K562 (cell line): ENCODE measurements around the gene SLC28A1. TPM values are rescaled to one million over a fixed set of nuclear protein-coding genes. Genes with fewer than 3 reads are reported as not detected.

Source experiments
- ATAC-seq: fragments of 200-7000 bp; cut with Tn5 transposase; 3 replicates; pipeline ENCODE4 v1.9.1; 2020; ENCODE audit warnings: moderate library complexity
- BruUV-seq: library from RNA; stranded (reverse); fragments of 400-500 nt; replicated peaks from 2 replicates; lab custom pipeline; 2021; lab: Mats Ljungman, UMichigan
- CTCF ChIA-PET: fragments of 300-600 bp; formaldehyde crosslinking; extraction: SDS; loops from one replicate; lab custom pipeline; 2021; ENCODE audit warnings: low intra/inter-chr PET ratio; lab: Yijun Ruan, JAX
- POLR2A ChIA-PET: fragments of 300-600, 350-650 bp; sonication (Branson Sonifier 250); formaldehyde crosslinking; extraction: SDS; loops from one replicate; lab custom pipeline; 2021; ENCODE audit warnings: antibody characterized with exemption, inconsistent platforms; lab: Yijun Ruan, JAX
- DNase-seq, 4 experiments: peaks; one replicate each; pipeline versions ENCODE4 v3.0.0 to v3.0.0-alpha.2; 2011 to 2018; ENCODE audit warnings: low spot score in 3 of 4, mixed read lengths in 3 of 4; ENCODE audit errors: extremely low read depth in 1 of 4
- FAIRE-seq: peaks from 2 replicates; lab custom pipeline; 2011; peaks lifted over from hg19 to GRCh38; lab: Jason Lieb, UNC
- H2AFZ ChIP-seq: 2 replicates; pipeline ENCODE4 v1.6.0; 2011; ENCODE audit warnings: low read depth, low read length, control low read depth, inconsistent platforms
- H3K27ac ChIP-seq: fragments of 200-600 bp; 3 replicates; pipeline ENCODE4 v1.8.0; 2011; ENCODE audit warnings: low read depth, mild to moderate bottlenecking, control low read depth, inconsistent platforms, low read length, moderate library complexity, mixed read lengths; ENCODE audit errors: extremely low read depth
- H3K27me3 ChIP-seq, 2 experiments: fragments of 300-600 bp in 1 of 2; 2 replicates in 1 of 2; 3 replicates in 1 of 2; pipeline versions ENCODE4 v1.6.0 to v1.8.0; 2011; ENCODE audit warnings: inconsistent platforms in 2 of 2, low read length in 2 of 2, mild to moderate bottlenecking in 1 of 2, mixed read lengths in 1 of 2, moderate library complexity in 1 of 2; ENCODE audit not compliant: control insufficient read depth in 2 of 2, insufficient read depth in 2 of 2
- H3K36me3 ChIP-seq: fragments of 300-600 bp; 3 replicates; pipeline ENCODE4 v1.8.0; 2011; ENCODE audit warnings: mild to moderate bottlenecking, low read length, inconsistent platforms; ENCODE audit not compliant: control insufficient read depth, insufficient read depth
- H3K4me1 ChIP-seq, 2 experiments: fragments of 200-600 bp in 1 of 2; replicated peaks in 1 of 2; 2 replicates in 1 of 2; 3 replicates in 1 of 2; pipeline versions ENCODE4 v1.5.1 to v1.8.0; 2011; ENCODE audit warnings: inconsistent platforms in 2 of 2, low read length in 2 of 2, mild to moderate bottlenecking in 1 of 2, mixed read lengths in 1 of 2, moderate library complexity in 1 of 2; ENCODE audit not compliant: control insufficient read depth in 2 of 2, insufficient read depth in 2 of 2
- H3K4me2 ChIP-seq: 2 replicates; pipeline ENCODE4 v1.6.1; 2011; ENCODE audit warnings: low read length, control low read depth, inconsistent platforms, mixed read lengths; ENCODE audit not compliant: insufficient read depth
- H3K4me3 ChIP-seq: fragments of 200-600 bp; sonication (generic), shearing (Covaris generic); 2 replicates; pipeline ENCODE4 v1.5.1; 2016; ENCODE audit warnings: control low read depth, inconsistent platforms
- H3K79me2 ChIP-seq: fragments of 200-600 bp; 3 replicates; pipeline ENCODE4 v1.8.0; 2011; ENCODE audit warnings: low read length, inconsistent platforms; ENCODE audit not compliant: control insufficient read depth, insufficient read depth
- H3K9ac ChIP-seq, 2 experiments: 2 replicates each; pipeline versions ENCODE4 v1.6.0 to v1.6.1; 2011; ENCODE audit warnings: low read depth in 2 of 2, low read length in 2 of 2, control low read depth in 1 of 2, inconsistent platforms in 1 of 2, mild to moderate bottlenecking in 1 of 2, mixed read lengths in 1 of 2; ENCODE audit not compliant: insufficient read depth in 1 of 2
- H3K9me1 ChIP-seq: one replicate; pipeline ENCODE4 v1.6.0; 2011; ENCODE audit warnings: inconsistent platforms, mild to moderate bottlenecking, low read length, moderate library complexity; ENCODE audit not compliant: control insufficient read depth, insufficient read depth
- H3K9me3 ChIP-seq: replicated peaks from 2 replicates; pipeline ENCODE4 v1.5.1; 2011; ENCODE audit warnings: low read depth, low read length, inconsistent platforms; ENCODE audit not compliant: control insufficient read depth, insufficient read depth
- H4K20me1 ChIP-seq: replicated peaks from 2 replicates; pipeline ENCODE4 v1.6.1; 2011; ENCODE audit warnings: low read length, inconsistent platforms, mixed read lengths; ENCODE audit not compliant: control insufficient read depth, insufficient read depth
- C11orf30 ChIP-seq: fragments of 450-650 bp; IDR thresholded peaks from 2 replicates; pipeline ENCODE4 v1.6.1; 2016; ENCODE audit warnings: low read depth, mild to moderate bottlenecking
- EP400 ChIP-seq: fragments of 450-650 bp; IDR thresholded peaks from 2 replicates; pipeline ENCODE4 v1.6.1; 2017; ENCODE audit warnings: antibody characterized with exemption, mild to moderate bottlenecking, moderate library complexity
- ETV1 ChIP-seq: fragments of 450-650 bp; conservative IDR thresholded peaks from 2 replicates; pipeline ENCODE4 v1.6.1; 2016; ENCODE audit warnings: missing genetic modification characterization, control low read depth, low read depth, missing compliant biosample characterization
- KAT8 ChIP-seq: fragments of 450-650 bp; IDR thresholded peaks from 2 replicates; pipeline ENCODE4 v1.6.1; 2016; ENCODE audit warnings: low read depth, mild to moderate bottlenecking
- KDM4B ChIP-seq, 2 experiments: fragments of 450-650 bp in 1 of 2; sonication (generic) in 1 of 2; IDR thresholded peaks; 2 replicates each; pipeline ENCODE4 v1.6.1; 2016 to 2017; ENCODE audit warnings: borderline replicate concordance in 2 of 2, antibody characterized with exemption in 1 of 2, low read depth in 1 of 2, mild to moderate bottlenecking in 1 of 2
- KLF16 ChIP-seq: IDR thresholded peaks from 2 replicates; pipeline ENCODE4 v1.6.1; 2016; ENCODE audit warnings: antibody characterized with exemption
- MCM2 ChIP-seq: fragments of 450-650 bp; IDR thresholded peaks from 2 replicates; pipeline ENCODE4 v1.6.1; 2017; ENCODE audit warnings: low read depth, mild to moderate bottlenecking
- PRPF4 ChIP-seq: fragments of 200-400 bp; formaldehyde crosslinking; IDR thresholded peaks from one replicate; pipeline ENCODE4 v1.6.1; 2017; ENCODE audit warnings: low read length, low read depth, mild to moderate bottlenecking; ENCODE audit not compliant: insufficient read depth, poor library complexity, severe bottlenecking
- TBL1XR1 ChIP-seq, 2 experiments: IDR thresholded peaks; 2 replicates each; pipeline ENCODE4 v1.6.1; 2012; ENCODE audit warnings: improper control_type of control experiment in 2 of 2, low read length in 2 of 2, mild to moderate bottlenecking in 1 of 2
- ZBED1 ChIP-seq: IDR thresholded peaks from 2 replicates; pipeline ENCODE4 v1.6.1; 2014
- ZNF583 ChIP-seq: fragments of 250-450 bp; sonication (Bioruptor Pico); IDR thresholded peaks from 2 replicates; pipeline ENCODE4 v1.4.0; 2020
- WGBS: fragments of 100-300 bp; shearing (Covaris generic); methylation state at CpG from one replicate; pipeline ENCODE4 v1.1.6; 2016; ENCODE audit warnings: low coverage, mixed read lengths; ENCODE audit not compliant: insufficient coverage; ENCODE audit errors: missing lambda C conversion rate; 5-methylcytosine and 5-hydroxymethylcytosine counted together
- in situ Hi-C: fragments of 300-500 bp; cut with MboI; formaldehyde crosslinking; loops from 4 replicates; pipeline ENCODE4 v1.15.0; 2018; ENCODE audit warnings: inconsistent platforms, mixed read lengths
- intact Hi-C: fragments of 100-400 bp; cut with micrococcal nuclease; formaldehyde crosslinking; loops from 2 replicates; pipeline ENCODE4 v1.14.2; 2022
- polyA plus RNA-seq, 8 experiments: library from polyadenylated mRNA; depleted of rRNA in 4 of 8; stranded (reverse) in 5 of 8; unstranded in 3 of 8; fragments of >200 nt; fragmentation: Nextera tagmentation in 2 of 8; fragmentation: Illumina TruSeq in 1 of 8; extraction: Ambion mirVana in 2 of 8; extraction: Trizol in 1 of 8; gene quantifications; 2 replicates each; pipeline versions ENCODE4 v1.2.1 to v1.2.3, GENCODE V29; 2011 to 2014; ENCODE audit warnings: inconsistent platforms in 1 of 8, missing spikeins in 1 of 8
- total RNA-seq, 7 experiments: library from RNA; depleted of rRNA in 6 of 7; stranded (reverse); fragments of >200 nt in 6 of 7; fragmentation: Illumina TruSeq in 2 of 7; extraction: Trizol in 2 of 7; gene quantifications; 2 replicates each; pipeline versions ENCODE4 v1.2.1 to v1.2.3, GENCODE V29; 2011 to 2021; ENCODE audit warnings: low replicate concordance in 1 of 7
- TF ChIP-seq, protein P1 (sequence below), 2 experiments: fragments of 450-650 bp; conservative IDR thresholded peaks; 2 replicates each; pipeline ENCODE4 v1.6.1; 2017; ENCODE audit warnings: mild to moderate bottlenecking in 2 of 2, moderate library complexity in 2 of 2

The SLC28A1 gene
- total and polyA plus RNA-seq, 9 of the 15 experiments (the other 6 are each of a cell fraction or from before 2014, with no cell fraction given), result 0.04 TPM; not detected in 8

DNA sequence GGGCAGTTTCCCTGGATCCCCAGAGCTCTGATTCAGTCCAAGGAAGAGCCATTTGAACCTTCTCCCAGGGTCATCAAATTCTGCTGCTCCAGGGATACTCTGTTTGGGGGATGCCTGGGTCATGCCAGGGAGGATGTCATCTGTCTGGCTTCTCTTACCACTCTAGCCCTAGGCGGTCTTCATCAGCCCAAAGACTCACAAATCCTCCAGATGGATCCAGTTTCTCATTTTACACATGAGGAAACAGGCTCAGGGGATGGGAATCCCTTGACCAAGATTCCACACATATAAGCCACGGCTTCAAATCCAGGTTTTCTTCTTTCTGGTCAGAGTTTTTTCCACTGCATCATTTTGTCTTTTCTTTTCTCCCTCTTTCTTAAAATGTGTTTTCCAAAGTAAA, 36.7 kb downstream of the SLC28A1 start (continued):
- TF ChIP-seq C11orf30, result no peak

DNA sequence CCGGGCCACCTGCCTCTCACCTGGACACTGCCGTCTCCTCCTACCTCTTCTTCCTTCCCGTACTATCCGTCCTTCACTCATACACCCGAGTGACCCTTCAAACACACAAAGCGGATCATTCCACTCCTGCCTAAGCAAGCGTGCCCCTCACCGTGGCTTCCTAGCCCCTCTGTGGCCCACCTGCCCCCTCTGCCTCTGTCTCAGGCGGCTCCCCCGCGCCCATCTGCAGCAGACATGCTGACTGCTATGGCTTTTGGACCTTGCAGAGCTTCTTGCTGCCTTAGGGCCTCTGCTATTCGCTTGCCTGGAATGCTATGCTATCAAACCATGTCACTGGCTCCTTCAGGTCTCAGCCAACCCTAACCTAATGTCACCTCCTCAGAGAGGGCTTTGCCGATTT, 38.1 kb downstream of the SLC28A1 start:
- Histone ChIP-seq H3K9me1 (no peaks in the 10 kb centered on the region), H3K4me1 (peaks cover 1 to 8% of the 10 kb centered on the region in 2 experiments; a peak in 2 of 5 replicates), H3K9ac (peak overlapping the region in 1 of 2 experiments; percentile 47; a peak in 1 of 4 replicates), H2AFZ (no peak overlapping the region), H3K36me3 (no peaks in the 10 kb centered on the region), H3K9me3 (no peaks in the 10 kb centered on the region), H3K27ac (no peak overlapping the region), H3K79me2 (no peaks in the 10 kb centered on the region), H3K4me2 (no peak overlapping the region), H3K27me3 (no peaks in the 10 kb centered on the region), H4K20me1 (no peaks in the 10 kb centered on the region), H3K4me3 (no peak overlapping the region)
- intact Hi-C loops (no loop called here), in situ Hi-C loops (loop anchor here (5.0 kb wide), 1 partner anchor 85 kb away; no protein-coding TSS in a partner anchor)
- ChIA-PET POLR2A (no interaction called here), CTCF (no interaction called here)
- WGBS, result 34% methylated on average over 13 of the region's 13 CpGs
- FAIRE-seq, result no peak
- BruUV-seq, result no TSS peak
- no peak for DNase-seq
- no peak for ATAC-seq
- TF ChIP-seq ZNF583 (CRISPR knock-in tag) (no peak), ZBED1 (no peak), KDM4B (IDR thresholded peaks at IDR 0.05; ENCODE audit: borderline replicate concordance in 2 of 2, low read depth in 1 of 2) (no peak), KAT8 (no peak), KLF16 (no peak), EP400 (no peak), PRPF4 (no peak), ETV1 (tag) (no peak), MCM2 (no peak), TBL1XR1 (IDR thresholded peaks at IDR 0.05; ENCODE audit: low read length in 2 of 2) (no peak)
- TF ChIP-seq, protein P1, sequence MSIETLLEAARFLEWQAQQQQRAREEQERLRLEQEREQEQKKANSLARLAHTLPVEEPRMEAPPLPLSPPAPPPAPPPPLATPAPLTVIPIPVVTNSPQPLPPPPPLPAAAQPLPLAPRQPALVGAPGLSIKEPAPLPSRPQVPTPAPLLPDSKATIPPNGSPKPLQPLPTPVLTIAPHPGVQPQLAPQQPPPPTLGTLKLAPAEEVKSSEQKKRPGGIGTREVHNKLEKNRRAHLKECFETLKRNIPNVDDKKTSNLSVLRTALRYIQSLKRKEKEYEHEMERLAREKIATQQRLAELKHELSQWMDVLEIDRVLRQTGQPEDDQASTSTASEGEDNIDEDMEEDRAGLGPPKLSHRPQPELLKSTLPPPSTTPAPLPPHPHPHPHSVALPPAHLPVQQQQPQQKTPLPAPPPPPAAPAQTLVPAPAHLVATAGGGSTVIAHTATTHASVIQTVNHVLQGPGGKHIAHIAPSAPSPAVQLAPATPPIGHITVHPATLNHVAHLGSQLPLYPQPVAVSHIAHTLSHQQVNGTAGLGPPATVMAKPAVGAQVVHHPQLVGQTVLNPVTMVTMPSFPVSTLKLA (conservative IDR thresholded peaks at IDR 0.05), result no peak
